HG02981 (cell line): ENCODE data around the gene CADPS2.

ENCODE experiments used
- ATAC-seq: cut with Tn5 transposase; IDR thresholded peaks from one replicate; pipeline ENCODE4 v1.9.1; 2021; ENCODE audit warnings: mild to moderate bottlenecking, moderate library complexity; ENCODE audit not compliant: unreplicated experiment

Gene CADPS2

GRCh38 chr7:122467661-122468449 lies 418.4 kb downstream of the CADPS2 start:
- ATAC-seq: no peak

GRCh38 chr7:122465296-122465695 lies 421.0 kb downstream of the CADPS2 start:
- ATAC-seq: no peak

GRCh38 chr7:122463631-122464030 lies 422.6 kb downstream of the CADPS2 start:
- ATAC-seq: no peak

GRCh38 chr7:122460936-122461335 lies 425.3 kb downstream of the CADPS2 start:
- no peak for ATAC-seq

- no peak for ATAC-seq
These were observed 428.3 kb downstream of the CADPS2 start for GRCh38 chr7:122457969-122458368.

- ATAC-seq: no peak
These were observed 428.9 kb downstream of the CADPS2 start for GRCh38 chr7:122457325-122457724.

- ATAC-seq: no peak
These were observed 431.3 kb downstream of the CADPS2 start for GRCh38 chr7:122454776-122455507.

GRCh38 chr7:122453432-122453831 lies 432.8 kb downstream of the CADPS2 start:
- no peak for ATAC-seq

GRCh38 chr7:122448893-122449589 lies 437.2 kb downstream of the CADPS2 start:
- ATAC-seq: no peak

GRCh38 chr7:122442929-122443328 lies 443.3 kb downstream of the CADPS2 start:
- no peak for ATAC-seq

GRCh38 chr7:122438492-122438891 lies 447.8 kb downstream of the CADPS2 start:
- ATAC-seq: no peak

GRCh38 chr7:122438006-122438405 lies 448.3 kb downstream of the CADPS2 start:
- no peak for ATAC-seq

GRCh38 chr7:122433765-122434164 lies 452.5 kb downstream of the CADPS2 start:
- ATAC-seq: no peak

- no peak for ATAC-seq
These were observed 455.6 kb downstream of the CADPS2 start for GRCh38 chr7:122430710-122431109.

- no peak for ATAC-seq
These were observed 456.3 kb downstream of the CADPS2 start for GRCh38 chr7:122429926-122430325.

- no peak for ATAC-seq
These were observed 460.5 kb downstream of the CADPS2 start for GRCh38 chr7:122425731-122426130.

GRCh38 chr7:122423591-122423990 lies 462.7 kb downstream of the CADPS2 start:
- ATAC-seq: no peak

GRCh38 chr7:122416336-122416735 lies 469.9 kb downstream of the CADPS2 start:
- ATAC-seq: no peak

GRCh38 chr7:122415510-122415909 lies 470.8 kb downstream of the CADPS2 start:
- no peak for ATAC-seq

GRCh38 chr7:122413339-122413738 lies 472.9 kb downstream of the CADPS2 start:
- ATAC-seq: no peak

- ATAC-seq: no peak
These were observed 473.4 kb downstream of the CADPS2 start for GRCh38 chr7:122412883-122413282.

- no peak for ATAC-seq
These were observed 473.8 kb downstream of the CADPS2 start for GRCh38 chr7:122412441-122412840.
